Lower lobe of right lung (tissue), 2 donors: Measurements from ENCODE around the gene SNAP23. TPM values are rescaled to one million over a fixed set of nuclear protein-coding genes. Genes with fewer than 3 reads are reported as not detected.

Experiments used
- ATAC-seq, 2 donors: fragments of 200-7000 bp; cut with Tn5 transposase; one replicate each; pipeline ENCODE4 v1.9.1; 2020 to 2022; ENCODE audit warnings: mild to moderate bottlenecking in 2 of 2, moderate library complexity in 2 of 2
- DNase-seq: peaks from one replicate; pipeline ENCODE4 v3.0.0-alpha.2; 2020
- H3K27ac ChIP-seq: fragments of 200-600 bp; one replicate; pipeline ENCODE4 v1.8.0; 2022
- H3K27me3 ChIP-seq: fragments of 200-600 bp; one replicate; pipeline ENCODE4 v1.8.0; 2022; ENCODE audit warnings: low read depth
- H3K36me3 ChIP-seq: fragments of 200-600 bp; one replicate; pipeline ENCODE4 v1.8.0; 2022; ENCODE audit warnings: mild to moderate bottlenecking
- H3K4me1 ChIP-seq: fragments of 200-600 bp; one replicate; pipeline ENCODE4 v1.8.0; 2022
- H3K4me3 ChIP-seq: fragments of 200-600 bp; one replicate; pipeline ENCODE4 v1.8.0; 2022; ENCODE audit warnings: mild to moderate bottlenecking
- H3K9me3 ChIP-seq: fragments of 200-600 bp; one replicate; pipeline ENCODE4 v1.8.0; 2022
- CTCF ChIP-seq: fragments of 200-600 bp; IDR thresholded peaks from one replicate; pipeline ENCODE4 v1.8.0; 2022; ENCODE audit warnings: antibody characterized with exemption, mild to moderate bottlenecking
- intact Hi-C: fragments of 100-400 bp; cut with DNase I; formaldehyde crosslinking; loops from one replicate; pipeline ENCODE4 v1.11.0; 2022
- total RNA-seq: library from RNA; stranded (reverse); fragmentation: NEBNext Ultra II Directional; extraction: Animal tissue kit (Norgen Biotek cat#: 25700); gene quantifications from one replicate; pipeline ENCODE4 v1.2.1, GENCODE V29; 2021
- donor health status: DM: no; HTN: yes; CAD: no; lungs with severe emphysema.

The SNAP23 gene
- total RNA-seq, 1 donor from 2014 or later: 79.3 TPM

GRCh38 chr15:42507514-42507913 lies 12.1 kb downstream of the SNAP23 start:
- Histone ChIP-seq H3K4me1 (peaks cover 52% of the 10 kb centered on the region), H3K27me3 (no peaks in the 10 kb centered on the region), H3K27ac (no peak overlapping the region), H3K4me3 (no peak overlapping the region), H3K36me3 (peaks cover 2% of the 10 kb centered on the region), H3K9me3 (no peaks in the 10 kb centered on the region)
- ATAC-seq: no peak
- no peak for TF ChIP-seq CTCF
- no peak for DNase-seq
- intact Hi-C loops: no loop called here

- ATAC-seq: peak in 1 of 2 donors; percentile 14
These were observed 12.8 kb downstream of the SNAP23 start for GRCh38 chr15:42508263-42508690.

GRCh38 chr15:42510258-42511006 lies 15.0 kb downstream of the SNAP23 start:
- ATAC-seq: peak; percentile 22 to 45
- Histone ChIP-seq H3K36me3 (peaks cover 31% of the 10 kb centered on the region), H3K27ac (peak overlapping the region; percentile 74), H3K4me3 (peak overlapping the region; percentile 2), H3K9me3 (no peaks in the 10 kb centered on the region), H3K4me1 (peaks cover 33% of the 10 kb centered on the region), H3K27me3 (no peaks in the 10 kb centered on the region)
- no peak for DNase-seq
- no peak for TF ChIP-seq CTCF
- intact Hi-C loops: no loop called here

More at GRCh38 chr15:42508263-42508690, 12.8 kb downstream of the SNAP23 start:
- H3K4me3 ChIP-seq: no peak overlapping the region
- no peaks in the 10 kb centered on the region for H3K27me3 ChIP-seq
- no peaks in the 10 kb centered on the region for H3K9me3 ChIP-seq
- H3K4me1 ChIP-seq: peaks cover 52% of the 10 kb centered on the region
- intact Hi-C loops: no loop called here
- peak overlapping the region; percentile 16 for H3K27ac ChIP-seq
- no peak for TF ChIP-seq CTCF
- H3K36me3 ChIP-seq: peaks cover 9% of the 10 kb centered on the region
- DNase-seq: no peak

GRCh38 chr15:42511007-42511391 lies 15.6 kb downstream of the SNAP23 start:
- peak overlapping the region; percentile 2 for H3K4me3 ChIP-seq
- H3K9me3 ChIP-seq: no peaks in the 10 kb centered on the region
- H3K36me3 ChIP-seq: peaks cover 37% of the 10 kb centered on the region
- DNase-seq (no peak), ATAC-seq (peak; percentile 79 to 88)
- peaks cover 33% of the 10 kb centered on the region for H3K4me1 ChIP-seq
- H3K27me3 ChIP-seq: no peaks in the 10 kb centered on the region
- intact Hi-C loops: no loop called here
- TF ChIP-seq CTCF: no peak
- H3K27ac ChIP-seq: peak overlapping the region; percentile 74

GRCh38 chr15:42523331-42523730 lies 27.9 kb downstream of the SNAP23 start:
- ATAC-seq (no peak), DNase-seq (no peak)
- H3K4me3 ChIP-seq: no peak overlapping the region
- no peaks in the 10 kb centered on the region for H3K4me1 ChIP-seq
- no peak for TF ChIP-seq CTCF
- H3K27ac ChIP-seq: no peak overlapping the region
- H3K27me3 ChIP-seq: no peaks in the 10 kb centered on the region
- peaks cover 70% of the 10 kb centered on the region for H3K36me3 ChIP-seq
- no peaks in the 10 kb centered on the region for H3K9me3 ChIP-seq
- intact Hi-C loops: no loop called here
